ENCODE data around the gene EBF3. TPM values are rescaled to one million over a fixed set of nuclear protein-coding genes. Genes with fewer than 3 reads are reported as not detected.

Gene EBF3
- total RNA-seq, 1 experiment from 2014 or later: 0.12 TPM

DNA sequence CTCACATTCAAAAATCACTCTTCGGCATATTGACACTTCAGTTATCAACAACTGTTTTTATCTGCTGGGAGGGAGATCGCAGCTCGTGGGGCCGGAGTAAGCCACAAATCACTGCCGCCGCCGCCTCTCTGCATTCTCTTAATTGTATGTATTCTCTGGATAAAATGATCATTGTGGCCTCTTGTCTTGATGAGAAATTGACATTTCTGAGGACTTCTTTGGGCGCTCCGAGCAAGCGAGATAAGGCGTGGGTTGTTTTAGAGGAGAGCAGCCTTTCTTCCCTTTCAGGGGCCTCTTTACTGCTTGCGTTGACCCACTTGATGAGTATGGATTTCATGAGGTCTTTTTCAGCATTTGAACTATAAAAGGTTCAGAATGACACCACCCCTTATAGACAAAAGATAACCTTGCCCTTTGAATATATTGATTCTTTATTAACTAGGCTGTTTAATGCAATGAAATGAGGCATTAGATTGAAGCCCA lies 130.6 kb downstream of the EBF3 start:
- ChIA-PET CTCF (no interaction called here), RAD21 (ENCODE audit: low non-redundant PET in 1 of 2, low total read pairs in 2 of 2, uncharacterized antibody in 2 of 2, unreplicated experiment in 2 of 2) (no interaction called here), POLR2A (no interaction called here)
- no TSS peak for BruUV-seq (replicated peaks)
- TF ChIP-seq SIN3A (IDR thresholded peaks at IDR 0.05; ENCODE audit: low read depth): no peak
- TF ChIP-seq SRF (IDR thresholded peaks at IDR 0.05; ENCODE audit: low read depth): no peak
- TF ChIP-seq ELF1 (IDR thresholded peaks at IDR 0.05; ENCODE audit: borderline replicate concordance, low read depth): no peak
- TF ChIP-seq, protein P1, sequence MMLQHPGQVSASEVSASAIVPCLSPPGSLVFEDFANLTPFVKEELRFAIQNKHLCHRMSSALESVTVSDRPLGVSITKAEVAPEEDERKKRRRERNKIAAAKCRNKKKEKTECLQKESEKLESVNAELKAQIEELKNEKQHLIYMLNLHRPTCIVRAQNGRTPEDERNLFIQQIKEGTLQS (IDR thresholded peaks at IDR 0.05): no peak
- no peak for TF ChIP-seq EZH2 (IDR thresholded peaks at IDR 0.05)
- TF ChIP-seq, protein P2, sequence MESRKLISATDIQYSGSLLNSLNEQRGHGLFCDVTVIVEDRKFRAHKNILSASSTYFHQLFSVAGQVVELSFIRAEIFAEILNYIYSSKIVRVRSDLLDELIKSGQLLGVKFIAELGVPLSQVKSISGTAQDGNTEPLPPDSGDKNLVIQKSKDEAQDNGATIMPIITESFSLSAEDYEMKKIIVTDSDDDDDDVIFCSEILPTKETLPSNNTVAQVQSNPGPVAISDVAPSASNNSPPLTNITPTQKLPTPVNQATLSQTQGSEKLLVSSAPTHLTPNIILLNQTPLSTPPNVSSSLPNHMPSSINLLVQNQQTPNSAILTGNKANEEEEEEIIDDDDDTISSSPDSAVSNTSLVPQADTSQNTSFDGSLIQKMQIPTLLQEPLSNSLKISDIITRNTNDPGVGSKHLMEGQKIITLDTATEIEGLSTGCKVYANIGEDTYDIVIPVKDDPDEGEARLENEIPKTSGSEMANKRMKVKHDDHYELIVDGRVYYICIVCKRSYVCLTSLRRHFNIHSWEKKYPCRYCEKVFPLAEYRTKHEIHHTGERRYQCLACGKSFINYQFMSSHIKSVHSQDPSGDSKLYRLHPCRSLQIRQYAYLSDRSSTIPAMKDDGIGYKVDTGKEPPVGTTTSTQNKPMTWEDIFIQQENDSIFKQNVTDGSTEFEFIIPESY (IDR thresholded peaks at IDR 0.05; ENCODE audit: extremely low read depth, insufficient replicate concordance, low read length): no peak
- TF ChIP-seq EZH2phosphoT487 (IDR thresholded peaks at IDR 0.05; ENCODE audit: borderline replicate concordance): no peak
- TF ChIP-seq POLR2A (IDR thresholded peaks at IDR 0.05; ENCODE audit: borderline replicate concordance, extremely low read depth, insufficient read depth, insufficient read length): no peak
- no peak for TF ChIP-seq FOSL1 (IDR thresholded peaks at IDR 0.05; ENCODE audit: low read depth)
- TF ChIP-seq TCF7L2 (IDR thresholded peaks at IDR 0.05; ENCODE audit: borderline replicate concordance, extremely low read depth, insufficient read depth, insufficient read length): no peak
- no peak for TF ChIP-seq CBX3 (IDR thresholded peaks at IDR 0.05; ENCODE audit: low read depth)
- TF ChIP-seq, protein P3, sequence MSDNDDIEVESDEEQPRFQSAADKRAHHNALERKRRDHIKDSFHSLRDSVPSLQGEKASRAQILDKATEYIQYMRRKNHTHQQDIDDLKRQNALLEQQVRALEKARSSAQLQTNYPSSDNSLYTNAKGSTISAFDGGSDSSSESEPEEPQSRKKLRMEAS (IDR thresholded peaks at IDR 0.05): no peak
- no peak for TF ChIP-seq RAD21 (IDR thresholded peaks at IDR 0.05; ENCODE audit: low read depth)
- TF ChIP-seq POLR2AphosphoS5 (IDR thresholded peaks at IDR 0.05; ENCODE audit: low read depth, low read length): no peak
- TF ChIP-seq YY1 (IDR thresholded peaks at IDR 0.05; ENCODE audit: extremely low read depth, insufficient replicate concordance, low read depth, low read length): no peak
- no peak for TF ChIP-seq CEBPB (IDR thresholded peaks at IDR 0.05; ENCODE audit: low read depth)
- no peak for TF ChIP-seq ZFX (IDR thresholded peaks at IDR 0.05)
- TF ChIP-seq SP1 (IDR thresholded peaks at IDR 0.05; ENCODE audit: low read depth): no peak
- no peak for TF ChIP-seq ZNF274 (IDR thresholded peaks at IDR 0.05; ENCODE audit: low read depth, low read length)
- TF ChIP-seq JUND (IDR thresholded peaks at IDR 0.05): no peak
- Histone ChIP-seq H3K4me1 (ENCODE audit: control insufficient read depth in 1 of 2, insufficient read depth in 2 of 2, low read length in 2 of 2) (no peaks in the 10 kb centered on the region), H3K9me3 (ENCODE audit: control insufficient read depth in 1 of 2, insufficient read depth in 1 of 2, low read depth in 1 of 2, low read length in 2 of 2) (no peaks in the 10 kb centered on the region), H2AFZ (ENCODE audit: low read depth, low read length, poor library complexity, severe bottlenecking) (no peak overlapping the region), H3K36me3 (ENCODE audit: control insufficient read depth in 1 of 2, insufficient read depth in 2 of 2, low read length in 2 of 2) (no peaks in the 10 kb centered on the region), H3K27ac (ENCODE audit: low read depth, low read length) (no peak overlapping the region), H3K79me2 (ENCODE audit: insufficient read depth, low read length) (no peaks in the 10 kb centered on the region), H3K9me2 (ENCODE audit: insufficient read depth) (no peaks in the 10 kb centered on the region), H4K20me1 (ENCODE audit: insufficient read depth) (no peaks in the 10 kb centered on the region), H3K9ac (ENCODE audit: low read length) (no peak overlapping the region), H3K27me3 (ENCODE audit: insufficient read depth, low read length) (no peaks in the 10 kb centered on the region), H3K4me3 (replicated peaks in 1 of 2; ENCODE audit: low read depth in 1 of 2, low read length in 2 of 2) (no peak overlapping the region), H3K4me2 (ENCODE audit: low read length) (no peak overlapping the region)
- no peak for DNase-seq (ENCODE audit: low read depth, low spot score)
- ATAC-seq: no peak
- intact Hi-C loops (cut with micrococcal nuclease): no loop called here

Data from HCT116 (cell line).